ENCODE data around the gene RSPH10B2. TPM values are rescaled to one million over a fixed set of nuclear protein-coding genes. Genes with fewer than 3 reads are reported as not detected.
A peak's percentile ranks its signal among the peaks of the same experiment; 100 is the strongest.
"Not testable (repeated sequence)": the region's sequence is repeated elsewhere in the genome, so short reads cannot be mapped to it uniquely, and the experiment has no call there.

RSPH10B2 gene
- total RNA-seq, 2 experiments from 2014 or later = 0.63 TPM

GRCh38 chr7:6845971-6846449 lies 92.1 kb downstream of the RSPH10B2 start:
- H3K4me3 Mint-ChIP-seq; ATAC-seq; H3K9me3 Mint-ChIP-seq; H3K27ac Mint-ChIP-seq; H3K27me3 Mint-ChIP-seq; intact Hi-C loops (cut with micrococcal nuclease); POLR2A ChIA-PET; H3K4me1 Mint-ChIP-seq (ENCODE audit: low read depth); H3K36me3 Mint-ChIP-seq (ENCODE audit: low read depth); CTCF ChIA-PET; DNase-seq: not testable (repeated sequence)

- POLR2A ChIA-PET; ATAC-seq; H3K9me3 Mint-ChIP-seq; CTCF ChIA-PET; intact Hi-C loops (cut with micrococcal nuclease); H3K27me3 Mint-ChIP-seq; H3K4me1 Mint-ChIP-seq (ENCODE audit: low read depth); H3K36me3 Mint-ChIP-seq (ENCODE audit: low read depth); H3K4me3 Mint-ChIP-seq; H3K27ac Mint-ChIP-seq: not testable (repeated sequence)
- DNase-seq = peak; percentile 17
Measured at GRCh38 chr7:6847751-6848150, 93.8 kb downstream of the RSPH10B2 start.

Other genes starting within 250 kb of the RSPH10B2 start
- under 1 TPM; 0.18 to 0.23 TPM for gene GRID2IP, start 202.6 kb upstream of the RSPH10B2 start, total RNA-seq
- gene ZDHHC4, start 176.6 kb upstream of the RSPH10B2 start, total RNA-seq = 10 to 100 TPM; 27.8 to 32.0 TPM
- gene INTS15, start 164.1 kb upstream of the RSPH10B2 start, total RNA-seq = 10 to 100 TPM; 26.8 to 29.8 TPM
- gene ZNF853, start 138.5 kb upstream of the RSPH10B2 start, total RNA-seq = 1 to 10 TPM; 1.3 to 1.8 TPM
- gene ZNF316, start 116.8 kb upstream of the RSPH10B2 start, total RNA-seq = 10 to 100 TPM; 17.7 to 18.8 TPM
- gene ZNF12, start 47.2 kb upstream of the RSPH10B2 start, total RNA-seq = 10 to 100 TPM; 20.6 to 22.7 TPM
- 10 to 100 TPM; 36.9 to 48.7 TPM for gene CCZ1B, start 72.2 kb downstream of the RSPH10B2 start, total RNA-seq

Data from activated CD8-positive, alpha-beta T cell treated with anti-CD3 and anti-CD28 coated beads for 36 hours (primary cell).